HG03442 (cell line): ENCODE results near the gene CHRNA4.

Source experiments
- ATAC-seq: cut with Tn5 transposase; IDR thresholded peaks from one replicate; pipeline ENCODE4 v1.9.1; 2021; ENCODE audit warnings: mild to moderate bottlenecking, moderate library complexity; ENCODE audit not compliant: unreplicated experiment

Gene CHRNA4

GRCh38 chr20:63360850-63361518 lies at the start of gene CHRNA4:
Gene CHRNA4 (minus strand): TSS chr20:63361349. CDS start chr20:63361165, 184 bp downstream.
- ATAC-seq = no peak

GRCh38 chr20:63409834-63410435 lies 48.8 kb upstream of the CHRNA4 start:
- no peak for ATAC-seq

- no peak for ATAC-seq
Measured at GRCh38 chr20:63409066-63409833, 48.1 kb upstream of the CHRNA4 start.

GRCh38 chr20:63408684-63409046 lies 47.5 kb upstream of the CHRNA4 start:
- no peak for ATAC-seq

GRCh38 chr20:63407928-63408683 lies 47.0 kb upstream of the CHRNA4 start:
- no peak for ATAC-seq

- ATAC-seq = no peak
Measured at GRCh38 chr20:63406617-63407245, 45.6 kb upstream of the CHRNA4 start.

GRCh38 chr20:63406011-63406410 lies 44.9 kb upstream of the CHRNA4 start:
- no peak for ATAC-seq

- no peak for ATAC-seq
Measured at GRCh38 chr20:63405102-63405730, 44.1 kb upstream of the CHRNA4 start.

GRCh38 chr20:63404129-63405085 lies 43.3 kb upstream of the CHRNA4 start:
- ATAC-seq = no peak

- no peak for ATAC-seq
Measured at GRCh38 chr20:63403403-63404105, 42.4 kb upstream of the CHRNA4 start.

- no peak for ATAC-seq
Measured at GRCh38 chr20:63402860-63403220, 41.7 kb upstream of the CHRNA4 start.

- no peak for ATAC-seq
Measured at GRCh38 chr20:63402181-63402859, 41.2 kb upstream of the CHRNA4 start.

GRCh38 chr20:63401384-63402110 lies 40.4 kb upstream of the CHRNA4 start:
- no peak for ATAC-seq

- ATAC-seq = no peak
Measured at GRCh38 chr20:63400486-63401210, 39.5 kb upstream of the CHRNA4 start.

GRCh38 chr20:63399596-63400375 lies 38.6 kb upstream of the CHRNA4 start:
- ATAC-seq = no peak
